ENCODE data around the gene COL27A1.

COL27A1 gene

GRCh38 chr9:114247077-114247476 is 91.7 kb downstream of the COL27A1 start:
- H4K20me1 ChIP-seq, result peaks cover 0 to 2% (median 0%) of the 10 kb centered on the region in 11 experiments; a peak in 2 of 22 replicates
- H3K36me3 ChIP-seq, result peaks cover 33 to 95% (median 72%) of the 10 kb centered on the region in 11 experiments
- H3K4me3 ChIP-seq, result no peak overlapping the region
- H3K4me1 ChIP-seq, result no peaks in the 10 kb centered on the region
- H3K4me2 ChIP-seq, result no peak overlapping the region
- H3K9ac ChIP-seq, result no peak overlapping the region
- no peak overlapping the region for H3K27ac ChIP-seq
- H3K9me3 ChIP-seq (replicated peaks in 1 of 11), result no peaks in the 10 kb centered on the region
- no peak for TF ChIP-seq Cebpa-rat (IDR thresholded peaks at IDR 0.05)
- H3K27me3 ChIP-seq, result no peaks in the 10 kb centered on the region

- H3K27me3 ChIP-seq, result no peaks in the 10 kb centered on the region
- H3K9ac ChIP-seq, result no peak overlapping the region
Measured at GRCh38 chr9:114247491-114247890, 92.2 kb downstream of the COL27A1 start.

DNA sequence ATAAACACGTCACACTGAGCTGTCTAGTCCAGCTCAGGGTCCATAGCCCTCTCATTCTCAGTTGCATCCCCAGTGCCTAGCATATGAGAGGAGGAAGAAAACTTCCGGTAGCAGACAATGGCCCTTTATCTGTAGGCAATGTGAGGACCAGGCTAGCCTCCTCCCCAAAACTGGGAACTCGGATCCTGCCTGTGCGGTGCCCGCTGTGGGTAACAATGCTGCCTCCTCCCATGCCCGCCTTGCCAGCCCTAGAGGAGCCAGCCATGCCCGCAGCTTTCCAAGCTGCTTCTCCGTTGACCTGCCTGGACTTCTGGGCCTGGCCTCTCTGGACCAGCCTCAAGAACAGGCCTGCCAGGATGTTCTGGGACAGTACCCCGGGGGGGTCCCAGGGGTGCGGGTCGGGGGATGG is 93.0 kb downstream of the COL27A1 start:
- Histone ChIP-seq H3K27me3 (no peaks in the 10 kb centered on the region), H4K20me1 (peaks cover 0 to 7% (median 0%) of the 10 kb centered on the region in 11 experiments; a peak in 3 of 22 replicates), H3K4me3 (no peak overlapping the region), H3K4me2 (no peak overlapping the region), H3K9me3 (replicated peaks in 1 of 11) (no peaks in the 10 kb centered on the region), H3K4me1 (no peaks in the 10 kb centered on the region), H3K27ac (no peak overlapping the region), H3K36me3 (peaks cover 33 to 92% (median 70%) of the 10 kb centered on the region in 11 experiments), H3K9ac (no peak overlapping the region)
- no peak for TF ChIP-seq Cebpa-rat (IDR thresholded peaks at IDR 0.05)

More at GRCh38 chr9:114247491-114247890, 92.2 kb downstream of the COL27A1 start:
- no peak for TF ChIP-seq Cebpa-rat (IDR thresholded peaks at IDR 0.05)
- H3K9me3 ChIP-seq (replicated peaks in 1 of 11), result no peaks in the 10 kb centered on the region
- H3K4me1 ChIP-seq, result no peaks in the 10 kb centered on the region
- peaks cover 0 to 6% (median 0%) of the 10 kb centered on the region in 11 experiments; a peak in 3 of 22 replicates for H4K20me1 ChIP-seq
- H3K4me3 ChIP-seq, result no peak overlapping the region
- H3K27ac ChIP-seq, result no peak overlapping the region
- H3K36me3 ChIP-seq, result peaks cover 33 to 95% (median 72%) of the 10 kb centered on the region in 11 experiments
- no peak overlapping the region for H3K4me2 ChIP-seq

DNA sequence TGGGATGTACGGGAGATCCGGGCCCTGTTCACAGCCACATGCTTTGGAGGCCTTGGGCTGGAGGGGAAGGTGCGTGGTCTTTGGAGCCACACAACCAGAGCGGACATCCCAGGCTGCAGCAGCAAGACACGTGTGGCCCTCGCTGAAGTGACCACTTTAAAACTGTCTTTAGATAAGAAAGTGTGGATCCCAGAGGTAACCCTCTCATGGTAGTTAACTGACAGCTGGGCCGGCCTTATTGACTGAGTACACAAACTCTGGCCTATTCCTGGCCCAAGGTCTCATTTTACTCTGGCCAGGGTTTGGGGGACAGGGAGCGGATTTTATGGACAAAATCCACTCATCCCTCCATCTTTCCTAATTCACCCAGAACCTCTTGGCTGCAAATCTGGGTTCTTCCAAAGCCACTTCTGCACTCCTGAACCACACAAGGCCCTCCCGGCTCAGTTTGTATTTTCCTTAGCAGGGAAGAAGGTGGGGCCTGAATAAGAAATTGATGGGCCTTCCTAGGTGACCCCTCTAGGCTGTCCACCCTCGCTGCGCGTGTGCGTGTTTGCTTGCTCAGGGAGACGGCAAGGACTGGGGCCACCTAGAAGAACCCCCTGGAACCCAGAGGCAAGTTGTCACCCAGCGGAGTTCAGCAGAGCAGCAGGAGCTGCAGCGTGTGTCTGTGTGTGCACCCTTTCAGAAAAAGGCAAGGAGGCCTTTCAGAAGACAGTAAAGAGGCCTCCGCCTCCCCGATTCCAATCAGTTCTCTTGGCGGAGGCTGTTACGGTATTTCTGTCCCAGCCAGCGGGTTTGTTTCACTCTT is 94.3 kb downstream of the COL27A1 start:
- TF ChIP-seq Cebpa-rat (IDR thresholded peaks at IDR 0.05), result no peak
- H3K36me3 ChIP-seq, result peaks cover 28 to 86% (median 65%) of the 10 kb centered on the region in 11 experiments
- H3K4me2 ChIP-seq, result no peak overlapping the region
- no peak overlapping the region for H3K9ac ChIP-seq
- no peak overlapping the region for H3K4me3 ChIP-seq
- no peak overlapping the region for H3K27ac ChIP-seq
- H3K4me1 ChIP-seq, result no peaks in the 10 kb centered on the region
- no peaks in the 10 kb centered on the region for H3K27me3 ChIP-seq
- H4K20me1 ChIP-seq, result peaks cover 0 to 7% (median 0%) of the 10 kb centered on the region in 11 experiments; a peak in 2 of 22 replicates
- H3K9me3 ChIP-seq (replicated peaks in 1 of 11), result no peaks in the 10 kb centered on the region

DNA sequence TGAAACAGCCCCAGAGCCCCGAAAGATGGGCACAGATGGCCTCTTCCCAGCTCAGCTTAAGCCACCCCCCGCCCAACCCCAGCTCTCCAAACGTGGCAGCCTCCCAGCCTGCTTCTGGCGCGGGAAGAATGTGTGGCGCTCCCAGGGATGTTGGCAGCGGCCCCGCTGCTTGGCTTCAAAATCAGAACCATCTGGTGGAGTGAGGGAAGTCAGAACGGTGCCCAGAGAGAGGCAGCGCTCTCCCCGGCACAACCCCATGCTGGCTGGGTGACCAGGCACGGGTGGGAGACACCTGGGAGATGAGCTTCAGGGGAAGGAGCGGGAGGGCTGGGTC is 94.9 kb downstream of the COL27A1 start:
- H4K20me1 ChIP-seq, result peaks cover 0 to 7% (median 0%) of the 10 kb centered on the region in 11 experiments; a peak in 2 of 22 replicates
- H3K9me3 ChIP-seq (replicated peaks in 1 of 11), result no peaks in the 10 kb centered on the region
- no peak overlapping the region for H3K4me2 ChIP-seq
- H3K36me3 ChIP-seq, result peaks cover 26 to 89% (median 62%) of the 10 kb centered on the region in 11 experiments
- no peak overlapping the region for H3K9ac ChIP-seq
- no peak overlapping the region for H3K4me3 ChIP-seq
- no peaks in the 10 kb centered on the region for H3K4me1 ChIP-seq
- H3K27ac ChIP-seq, result no peak overlapping the region
- no peaks in the 10 kb centered on the region for H3K27me3 ChIP-seq
- TF ChIP-seq Cebpa-rat (IDR thresholded peaks at IDR 0.05), result no peak

- Histone ChIP-seq H3K4me2 (no peak overlapping the region), H3K36me3 (peaks cover 22 to 89% (median 61%) of the 10 kb centered on the region in 11 experiments), H3K4me3 (no peak overlapping the region), H3K27me3 (no peaks in the 10 kb centered on the region), H3K27ac (no peak overlapping the region), H4K20me1 (peaks cover 0 to 7% (median 0%) of the 10 kb centered on the region in 11 experiments; a peak in 2 of 22 replicates), H3K9me3 (replicated peaks in 1 of 11) (no peaks in the 10 kb centered on the region), H3K9ac (no peak overlapping the region), H3K4me1 (no peaks in the 10 kb centered on the region)
- TF ChIP-seq Cebpa-rat (IDR thresholded peaks at IDR 0.05), result no peak
Measured at GRCh38 chr9:114250648-114251047, 95.3 kb downstream of the COL27A1 start.

- Histone ChIP-seq H3K4me3 (no peak overlapping the region), H3K9ac (no peak overlapping the region), H4K20me1 (peaks cover 0 to 7% (median 0%) of the 10 kb centered on the region in 11 experiments; a peak in 2 of 22 replicates), H3K9me3 (replicated peaks in 1 of 11) (no peaks in the 10 kb centered on the region), H3K27me3 (no peaks in the 10 kb centered on the region), H3K36me3 (peaks cover 9 to 90% (median 54%) of the 10 kb centered on the region in 11 experiments), H3K4me1 (no peaks in the 10 kb centered on the region), H3K4me2 (no peak overlapping the region), H3K27ac (no peak overlapping the region)
- no peak for TF ChIP-seq Cebpa-rat (IDR thresholded peaks at IDR 0.05)
Measured at GRCh38 chr9:114252394-114252793, 97.1 kb downstream of the COL27A1 start.

GRCh38 chr9:114256827-114257328 is 101.5 kb downstream of the COL27A1 start:
- no peak for TF ChIP-seq Cebpa-rat (IDR thresholded peaks at IDR 0.05)
- Histone ChIP-seq H3K27me3 (no peaks in the 10 kb centered on the region), H4K20me1 (peaks cover 0 to 27% (median 0%) of the 10 kb centered on the region in 11 experiments; a peak in 3 of 22 replicates)

DNA sequence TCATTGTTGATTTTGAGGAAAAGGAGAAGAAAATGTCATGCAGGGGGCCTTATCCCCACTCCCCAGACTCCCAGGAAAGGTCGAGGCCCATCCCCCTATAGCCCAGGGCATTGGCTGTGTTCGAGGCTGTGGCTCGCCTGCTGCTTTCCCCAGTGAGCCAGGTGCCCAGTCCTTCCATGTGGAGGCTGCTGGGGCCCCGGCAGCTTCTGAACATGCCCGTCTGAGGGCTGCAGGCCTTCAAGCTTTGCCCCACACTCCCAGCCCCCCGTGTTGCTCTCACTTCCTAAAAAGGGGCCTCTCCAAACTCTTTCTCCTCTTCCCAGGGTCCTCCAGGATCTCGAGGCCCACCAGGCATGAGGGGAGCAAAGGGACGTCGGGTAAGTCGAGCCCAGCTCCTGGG is 102.9 kb downstream of the COL27A1 start:
- Histone ChIP-seq H3K4me2 (no peak overlapping the region), H4K20me1 (peaks cover 0 to 20% (median 0%) of the 10 kb centered on the region in 11 experiments; a peak in 2 of 22 replicates), H3K27me3 (no peaks in the 10 kb centered on the region), H3K4me3 (no peak overlapping the region), H3K9ac (no peak overlapping the region), H3K36me3 (peaks cover 0 to 76% (median 29%) of the 10 kb centered on the region in 11 experiments; a peak in 17 of 22 replicates), H3K27ac (no peak overlapping the region; a peak in 1 of 22 replicates), H3K4me1 (peaks cover 0 to 7% (median 0%) of the 10 kb centered on the region in 10 experiments; a peak in 1 of 20 replicates), H3K9me3 (replicated peaks in 1 of 11) (no peaks in the 10 kb centered on the region)
- no peak for TF ChIP-seq Cebpa-rat (IDR thresholded peaks at IDR 0.05)

More at GRCh38 chr9:114256827-114257328, 101.5 kb downstream of the COL27A1 start:
- Histone ChIP-seq H3K4me3 (no peak overlapping the region), H3K9me3 (replicated peaks in 1 of 11) (no peaks in the 10 kb centered on the region), H3K9ac (no peak overlapping the region), H3K4me2 (no peak overlapping the region), H3K36me3 (peaks cover 0 to 79% (median 38%) of the 10 kb centered on the region in 11 experiments; a peak in 19 of 22 replicates), H3K27ac (no peak overlapping the region), H3K4me1 (no peaks in the 10 kb centered on the region)

Data from BLaER1 treated with 17β-estradiol and CSF1 and Interleukin-3, amounts not matched to agents 10 nM and 100 nM (cell line).